Measurements from ENCODE around the gene UQCC3. TPM values are rescaled to one million over a fixed set of nuclear protein-coding genes. Genes with fewer than 3 reads are reported as not detected.
"Not testable (repeated sequence)": the region's sequence is repeated elsewhere in the genome, so short reads cannot be mapped to it uniquely, and the experiment has no call there.

Gene UQCC3
- total RNA-seq, 1 experiment from 2014 or later = 18.2 TPM

DNA sequence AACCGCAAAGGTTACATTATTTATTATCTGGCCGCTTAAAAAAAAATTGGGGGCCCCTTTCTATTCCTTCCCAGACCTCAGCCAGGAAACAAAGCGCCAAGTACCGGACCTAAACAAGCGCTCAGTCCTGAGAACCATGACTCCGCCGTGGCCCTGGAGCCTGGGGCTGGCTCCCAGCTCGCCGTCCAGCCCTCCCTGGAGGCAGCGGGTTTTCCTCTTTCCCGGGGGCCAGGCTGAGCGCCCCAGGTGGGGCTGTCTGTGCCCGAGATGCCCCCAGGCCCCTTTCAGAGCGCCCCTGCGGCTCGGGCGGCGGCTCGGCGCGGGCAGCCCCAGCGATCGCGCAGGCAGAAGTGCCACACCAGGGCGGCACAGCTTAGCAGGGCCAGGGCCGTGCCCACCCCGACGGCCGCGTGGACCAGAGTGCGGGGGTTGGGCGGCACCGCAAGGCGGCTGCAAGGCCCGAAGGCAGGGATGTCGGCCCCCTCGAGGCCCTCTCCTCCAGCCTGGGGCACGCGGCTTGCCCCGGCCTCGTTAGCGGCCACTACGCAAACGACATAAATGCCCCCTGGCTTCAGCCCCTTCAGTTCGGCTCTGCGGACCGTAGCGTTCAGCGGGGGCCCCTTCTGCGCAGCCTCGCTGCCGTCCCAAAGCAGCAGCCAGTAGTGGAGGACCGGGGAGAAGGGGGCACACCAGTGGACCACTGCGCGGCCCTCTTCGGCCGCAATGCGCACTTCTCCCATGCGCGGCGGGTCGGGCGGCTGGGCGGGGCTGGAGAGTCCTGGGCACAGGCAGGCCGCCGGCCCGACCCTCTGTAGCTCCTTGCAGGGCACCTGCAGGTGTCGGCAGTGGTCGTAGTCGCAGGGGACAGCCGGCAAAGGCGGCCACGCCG, 16.3 kb downstream of the UQCC3 start:
- no peak for DNase-seq (ENCODE audit: low read depth)
- in situ Hi-C loops (cut with HindIII; ENCODE audit: low pct_unique_long_range_greater_than_20kb, low sequenced_read_pairs) = no loop called here

DNA sequence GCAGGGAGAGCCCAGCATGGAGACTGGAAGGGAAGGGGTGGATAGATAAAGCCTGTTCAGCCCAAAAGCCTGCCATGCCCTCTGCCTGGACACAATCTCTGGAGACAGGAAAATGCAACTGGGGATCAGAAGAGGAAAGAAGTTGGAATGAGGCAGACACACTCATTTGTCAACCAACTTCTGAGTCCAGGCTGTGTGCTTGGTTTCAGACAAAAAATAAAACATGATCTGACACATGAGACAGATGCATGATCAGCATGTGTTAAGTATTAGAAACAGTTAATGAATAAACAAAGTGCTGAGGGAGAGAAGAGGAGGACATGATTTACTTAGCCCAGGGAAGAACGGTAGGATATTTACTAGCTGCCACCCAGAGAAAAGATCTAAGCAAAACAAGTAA, 17.0 kb downstream of the UQCC3 start:
- in situ Hi-C loops (cut with HindIII; ENCODE audit: low pct_unique_long_range_greater_than_20kb, low sequenced_read_pairs) = no loop called here
- DNase-seq (ENCODE audit: low read depth) = no peak

DNA sequence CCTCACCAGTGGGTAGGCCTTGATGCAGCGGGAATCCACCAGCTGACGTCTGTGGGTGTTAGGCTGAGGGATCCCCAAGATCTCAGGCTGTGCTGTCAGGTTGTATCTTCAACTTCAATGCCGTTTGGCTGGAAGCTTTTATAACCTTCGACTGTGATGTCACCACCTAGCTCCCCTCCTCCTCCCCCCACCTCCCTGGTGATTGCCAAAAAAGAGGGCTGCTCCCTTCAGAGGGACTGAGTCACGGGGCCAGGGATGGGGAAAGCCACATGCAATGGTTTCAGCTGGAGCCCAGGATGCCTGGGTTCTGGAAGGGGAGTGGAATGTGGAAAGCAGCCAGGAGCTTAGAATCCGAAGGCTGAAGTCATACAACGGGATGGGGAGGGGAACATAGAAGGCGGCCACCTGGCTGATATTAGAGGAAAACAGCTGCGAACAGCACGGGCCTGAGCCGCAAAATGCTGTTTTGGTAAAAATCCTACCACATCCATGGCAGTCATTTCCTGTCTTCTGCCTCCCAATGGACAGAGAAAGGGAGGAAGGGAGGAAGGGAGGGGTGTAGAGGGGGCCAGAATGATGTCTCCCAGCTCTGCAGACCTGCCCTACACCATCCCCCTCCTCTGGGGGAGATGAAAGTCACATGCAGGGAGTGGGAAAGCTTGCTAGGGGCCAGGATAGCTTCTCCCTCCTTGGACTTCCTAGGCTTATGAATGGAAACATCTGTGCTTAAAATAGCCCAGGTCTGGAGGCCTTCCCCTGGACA, 18.1 kb downstream of the UQCC3 start, which contains the start of gene LRRN4CL:
LRRN4CL (minus strand) TSS at position 110 of the 763 bp plus-strand sequence. CDS start 1,022 bp downstream, outside the sequence.
- DNase-seq (ENCODE audit: low read depth) = no peak
- in situ Hi-C loops (cut with HindIII; ENCODE audit: low pct_unique_long_range_greater_than_20kb, low sequenced_read_pairs) = no loop called here

DNA sequence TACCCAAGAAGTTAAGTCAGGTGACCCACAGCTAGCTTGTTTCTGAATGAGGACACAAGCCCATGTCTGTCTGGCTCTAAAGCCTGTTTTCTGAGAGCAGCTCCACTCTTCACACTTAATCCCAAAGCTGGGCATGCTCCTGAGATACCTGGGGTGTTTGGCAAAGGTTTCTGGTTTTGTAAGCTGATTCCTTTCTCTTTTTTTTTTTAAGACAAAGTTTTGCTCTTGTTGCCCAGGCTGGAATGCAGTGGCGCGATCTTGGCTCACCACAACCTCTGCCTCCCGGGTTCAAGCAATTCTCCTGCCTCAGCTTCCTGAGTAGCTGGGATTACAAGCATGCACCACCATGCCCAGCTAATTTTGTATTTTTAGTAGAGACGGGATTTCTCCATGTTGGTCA, 22.2 kb downstream of the UQCC3 start:
- in situ Hi-C loops (cut with HindIII; ENCODE audit: low pct_unique_long_range_greater_than_20kb, low sequenced_read_pairs) = not testable (repeated sequence)

DNA sequence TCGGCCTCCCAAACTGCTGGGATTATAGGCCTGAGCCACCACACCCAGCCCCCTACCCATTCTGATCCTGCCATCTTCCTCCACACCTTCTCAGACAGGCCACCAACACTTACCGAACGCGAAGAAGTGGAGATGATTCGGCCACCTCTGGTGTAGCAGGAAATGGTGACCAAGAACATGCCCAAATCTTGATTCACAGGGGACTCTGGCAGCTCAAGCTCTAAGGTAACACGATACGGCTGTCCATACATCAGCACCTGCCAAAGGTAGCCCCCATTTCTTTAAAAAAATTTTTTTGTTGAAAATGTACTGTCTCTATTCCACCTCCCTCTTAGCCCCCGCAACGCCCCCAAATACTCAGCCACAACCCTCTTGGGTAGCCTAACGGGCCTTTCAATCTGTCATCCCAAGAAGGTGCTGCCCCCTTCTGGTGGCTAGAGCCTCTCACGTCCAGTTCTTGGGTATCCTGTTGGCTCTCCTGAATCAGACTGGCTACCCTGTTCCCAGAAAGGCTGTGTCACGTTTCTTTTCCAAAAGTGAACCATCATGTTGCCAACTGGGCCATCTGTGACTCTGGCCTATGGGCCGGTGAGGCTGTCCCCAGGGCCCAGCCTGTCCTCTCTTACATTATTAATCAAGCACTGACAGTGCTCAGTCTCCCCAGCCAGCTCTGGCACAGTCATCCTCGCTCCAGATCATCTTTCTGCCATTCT, 23.1 kb downstream of the UQCC3 start:
- in situ Hi-C loops (cut with HindIII; ENCODE audit: low pct_unique_long_range_greater_than_20kb, low sequenced_read_pairs) = no loop called here
- no peak for DNase-seq (ENCODE audit: low read depth)

More for the DNA sequence above, 22.2 kb downstream of the UQCC3 start:
- not testable (repeated sequence) for DNase-seq (ENCODE audit: low read depth)

DNA sequence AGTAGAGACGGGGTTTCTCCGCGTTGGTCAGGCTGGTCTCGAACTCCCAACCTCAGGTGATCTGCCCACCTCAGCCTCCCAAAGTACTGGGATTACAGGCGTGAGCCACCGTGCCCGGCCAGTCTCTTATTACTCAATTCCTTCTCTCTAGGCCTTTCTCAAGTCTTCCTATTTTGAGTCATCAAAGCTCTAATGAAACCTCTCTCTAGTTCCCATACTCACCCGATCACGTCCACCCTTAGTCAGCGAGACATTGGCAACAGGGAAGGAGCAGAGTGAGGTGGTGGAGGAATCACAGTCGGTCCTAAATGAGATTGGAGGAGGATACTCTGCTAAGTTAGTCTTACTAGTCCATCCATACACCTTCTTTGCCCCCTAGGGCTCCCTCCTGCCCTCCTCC, 30.8 kb downstream of the UQCC3 start:
- no peak for DNase-seq (ENCODE audit: low read depth)
- in situ Hi-C loops (cut with HindIII; ENCODE audit: low pct_unique_long_range_greater_than_20kb, low sequenced_read_pairs) = no loop called here

DNA sequence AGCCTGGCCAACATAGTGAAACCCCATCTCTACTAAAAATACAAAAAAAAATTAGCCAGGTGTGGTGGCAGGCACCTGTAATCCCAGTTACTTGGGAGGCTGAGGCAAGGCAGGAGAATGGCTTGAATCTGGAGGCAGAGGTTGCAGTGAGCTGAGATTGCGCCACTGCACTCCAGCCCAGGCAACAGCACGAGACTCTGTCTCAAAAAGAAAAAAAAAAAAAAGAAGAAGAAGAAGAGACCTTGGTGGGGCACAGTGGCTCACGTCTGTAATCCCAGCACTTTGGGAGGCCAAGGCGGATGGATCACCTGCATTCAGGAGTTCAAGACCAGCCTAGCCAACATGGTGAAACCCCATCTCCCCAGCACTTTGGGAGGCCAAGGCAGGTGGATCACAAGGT, 32.4 kb downstream of the UQCC3 start:
- DNase-seq (ENCODE audit: low read depth); in situ Hi-C loops (cut with HindIII; ENCODE audit: low pct_unique_long_range_greater_than_20kb, low sequenced_read_pairs): not testable (repeated sequence)

DNA sequence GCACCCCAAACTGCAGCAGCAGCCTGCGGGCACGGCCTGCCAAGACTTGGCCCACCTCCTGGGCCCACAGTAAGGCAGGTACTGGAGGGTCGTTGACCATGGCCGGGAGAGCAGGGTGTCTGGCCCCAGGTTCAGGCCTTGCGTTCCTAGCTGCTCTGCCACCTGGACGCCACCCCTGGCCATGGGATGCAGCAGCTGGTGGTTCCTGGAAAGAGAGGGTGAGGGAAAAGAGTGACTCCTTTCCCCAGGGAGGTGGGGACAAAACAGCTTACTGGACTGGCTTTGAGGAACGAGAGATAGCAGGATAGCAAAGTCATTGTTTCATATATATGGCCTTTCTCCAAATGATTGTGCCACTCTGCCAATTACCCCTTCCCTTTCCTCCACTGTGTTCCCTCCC, 33.9 kb downstream of the UQCC3 start:
- no peak for DNase-seq (ENCODE audit: low read depth)

DNA sequence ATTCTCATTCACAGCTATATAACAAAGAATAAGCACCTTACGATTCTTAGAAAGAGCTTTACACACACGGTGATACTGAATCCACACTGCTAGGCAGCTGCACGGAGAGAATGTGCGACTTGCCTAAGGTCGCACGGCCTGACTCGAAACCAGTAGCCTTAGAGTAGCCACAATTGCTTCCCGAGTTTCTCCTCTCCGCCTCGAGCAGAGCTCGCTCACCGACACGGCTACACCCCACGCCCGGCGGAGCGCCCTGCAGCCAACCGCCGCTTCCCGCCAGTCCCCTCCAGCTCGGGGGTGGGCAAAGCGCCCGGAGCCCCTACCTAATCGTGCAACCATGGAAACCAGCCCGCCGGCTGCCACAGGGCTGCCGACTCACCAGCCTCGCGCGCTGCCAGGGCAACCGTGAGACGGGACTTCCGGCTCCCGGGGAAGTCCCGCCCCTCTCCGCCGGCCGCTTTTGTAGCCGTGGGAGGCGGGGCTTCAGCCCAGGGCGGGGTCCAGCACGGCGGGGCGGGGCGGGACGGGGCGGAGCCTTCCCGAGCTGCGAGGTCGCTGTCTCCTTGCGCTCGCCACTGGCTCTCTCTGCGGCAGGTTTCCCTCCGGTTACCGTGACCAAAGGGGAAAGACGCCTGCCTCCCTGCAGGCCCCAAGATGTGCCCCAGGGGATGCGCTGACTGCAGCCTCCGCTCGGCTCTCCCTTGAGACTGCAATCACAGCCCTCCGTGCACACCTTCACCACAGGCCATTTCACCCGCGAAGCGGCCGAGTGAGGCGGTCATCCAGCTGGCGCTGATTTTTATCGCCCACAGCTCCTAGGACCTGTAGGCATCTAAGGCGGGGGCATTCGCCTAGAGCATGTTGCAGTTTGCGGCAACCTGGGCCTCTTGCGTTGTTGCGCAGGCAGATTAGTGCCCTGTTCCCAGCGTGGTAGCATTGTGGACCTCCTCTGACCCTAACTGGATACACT, 34.7 kb downstream of the UQCC3 start:
- in situ Hi-C loops (cut with HindIII; ENCODE audit: low pct_unique_long_range_greater_than_20kb, low sequenced_read_pairs) = no loop called here
- peak; percentile 88 for DNase-seq (ENCODE audit: low read depth)

More for the DNA sequence above, 33.9 kb downstream of the UQCC3 start:
- in situ Hi-C loops (cut with HindIII; ENCODE audit: low pct_unique_long_range_greater_than_20kb, low sequenced_read_pairs) = no loop called here

DNA sequence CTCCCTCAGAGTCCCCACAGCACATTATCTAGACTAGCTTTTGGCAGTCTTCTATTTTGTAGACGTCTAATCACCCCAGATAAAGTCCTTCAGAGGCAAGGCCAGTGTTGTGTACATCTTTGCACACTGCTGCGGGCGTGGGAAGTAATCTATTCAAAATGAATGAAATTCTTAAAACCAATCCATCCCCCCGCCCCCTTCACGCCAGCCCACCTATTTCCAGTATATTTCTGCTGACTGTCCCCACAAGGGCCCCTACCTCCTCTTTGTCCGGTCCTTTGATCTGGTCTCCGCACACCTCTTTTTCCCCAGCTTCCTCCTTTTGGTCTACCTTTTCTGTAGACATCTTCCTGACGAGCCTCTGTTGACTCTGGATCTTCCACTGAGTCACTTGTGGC, 35.4 kb downstream of the UQCC3 start:
- DNase-seq (ENCODE audit: low read depth) = no peak
- in situ Hi-C loops (cut with HindIII; ENCODE audit: low pct_unique_long_range_greater_than_20kb, low sequenced_read_pairs) = no loop called here

DNA sequence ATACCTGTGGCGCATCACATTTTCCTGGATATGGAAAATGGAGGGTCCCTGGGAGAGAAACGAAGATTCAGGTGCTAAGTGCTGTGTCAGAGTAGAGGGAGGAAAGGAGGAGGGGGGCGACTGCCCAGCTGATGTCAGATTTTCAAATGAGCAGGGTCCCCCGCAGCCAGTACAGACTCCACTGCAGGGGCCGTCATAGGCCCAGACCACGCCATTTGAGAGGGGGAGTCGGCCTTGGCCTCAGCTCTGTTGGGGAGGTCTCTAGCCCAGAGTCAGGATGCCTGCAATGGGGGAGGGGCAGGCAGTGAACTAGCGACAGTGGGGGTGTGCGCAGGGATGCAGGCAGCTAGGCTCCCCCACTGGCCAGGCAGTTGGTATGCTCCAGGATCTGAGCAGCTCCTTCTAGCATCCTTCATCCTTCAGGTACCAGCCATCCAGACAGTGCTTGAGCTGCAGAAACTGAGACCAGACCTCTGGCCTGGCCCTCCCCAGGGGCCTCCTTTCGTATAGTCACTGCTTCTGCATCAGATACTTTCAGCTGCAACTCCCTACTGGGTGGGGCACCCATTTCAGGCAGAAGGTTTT, 35.9 kb downstream of the UQCC3 start, which contains the start of the genes BSCL2 and GNG3:
BSCL2 (minus strand) TSS at position 148 of the 585 bp plus-strand sequence. CDS start 229 bp downstream, outside the sequence.
GNG3 (plus strand) TSS at position 400 of the 585 bp plus-strand sequence. CDS start 620 bp downstream, outside the sequence.
- no peak for DNase-seq (ENCODE audit: low read depth)
- in situ Hi-C loops (cut with HindIII; ENCODE audit: low pct_unique_long_range_greater_than_20kb, low sequenced_read_pairs) = no loop called here

DNA sequence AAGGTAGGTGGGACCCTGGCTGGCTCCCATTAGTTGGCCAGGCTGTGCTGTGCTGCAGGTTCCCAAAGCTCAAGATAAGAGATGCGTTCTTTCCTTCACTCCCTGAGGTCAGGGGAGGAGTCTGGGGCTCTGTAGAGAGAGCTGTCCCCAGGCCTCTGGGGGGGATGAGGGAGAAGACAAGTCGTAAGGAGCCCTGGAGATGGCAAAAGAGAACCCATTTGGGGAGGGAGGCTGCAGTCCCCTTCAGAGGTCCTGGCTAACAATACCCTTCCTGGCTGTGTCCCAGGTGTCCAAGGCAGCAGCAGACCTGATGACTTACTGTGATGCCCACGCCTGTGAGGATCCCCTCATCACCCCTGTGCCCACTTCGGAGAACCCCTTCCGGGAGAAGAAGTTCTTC, 36.9 kb downstream of the UQCC3 start:
- DNase-seq (ENCODE audit: low read depth) = no peak
- in situ Hi-C loops (cut with HindIII; ENCODE audit: low pct_unique_long_range_greater_than_20kb, low sequenced_read_pairs) = no loop called here

DNA sequence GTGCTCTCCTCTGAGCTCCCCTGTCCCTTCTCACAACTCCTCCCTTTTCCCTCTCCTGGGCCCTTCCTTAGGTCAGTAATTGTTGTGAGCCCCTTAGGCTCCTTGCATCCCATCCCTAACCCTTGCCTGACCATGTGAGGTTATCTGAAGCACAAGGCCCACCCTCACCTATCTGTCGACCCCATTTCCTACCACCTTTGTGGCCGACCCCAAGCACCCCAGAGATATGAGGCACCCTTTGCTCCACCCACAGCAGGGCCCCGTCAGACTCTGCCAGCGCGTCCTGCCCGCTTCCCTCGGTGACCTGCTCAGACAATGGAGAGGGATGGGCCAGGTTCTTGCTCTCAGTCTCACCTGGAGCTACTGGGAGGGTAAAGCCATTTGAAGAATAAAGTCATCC, 37.3 kb downstream of the UQCC3 start:
- in situ Hi-C loops (cut with HindIII; ENCODE audit: low pct_unique_long_range_greater_than_20kb, low sequenced_read_pairs) = no loop called here
- DNase-seq (ENCODE audit: low read depth) = no peak

DNA sequence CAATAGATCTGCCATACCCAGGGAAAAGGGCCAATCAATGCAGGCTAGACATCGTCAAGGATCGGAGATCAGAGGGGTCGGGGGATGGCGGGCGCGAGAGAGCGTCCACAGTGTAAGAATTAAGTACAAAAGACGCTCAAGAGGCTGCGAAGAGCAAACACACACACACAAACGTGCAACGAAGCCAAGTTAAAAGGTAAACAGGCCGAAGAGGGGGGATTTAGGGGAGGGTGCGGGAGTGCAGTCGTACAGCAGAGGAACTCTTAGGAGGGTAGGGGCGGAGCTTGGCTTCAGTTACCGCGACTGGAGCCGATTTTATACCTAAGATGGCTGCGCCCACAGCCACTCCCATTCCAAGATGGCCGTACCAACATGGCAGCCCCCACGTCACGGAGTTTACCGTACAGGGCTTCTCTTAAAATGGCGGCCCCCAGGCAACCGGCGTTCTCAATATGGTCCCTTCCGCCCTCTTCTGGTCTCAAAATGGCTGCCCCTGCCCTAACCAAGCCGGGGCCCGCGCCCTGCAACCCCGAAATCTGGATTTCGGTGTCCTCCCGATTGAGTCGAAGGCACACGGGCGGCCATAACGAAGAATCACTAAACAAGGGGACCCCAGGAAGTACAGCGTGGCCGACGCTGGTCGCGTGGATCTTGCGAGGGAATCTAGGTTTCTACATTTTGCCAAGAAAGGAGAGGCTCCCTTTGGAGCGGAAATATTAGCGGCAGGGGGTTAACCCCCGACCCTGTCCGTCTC, 38.0 kb downstream of the UQCC3 start:
- DNase-seq (ENCODE audit: low read depth) = peak; percentile 78
- in situ Hi-C loops (cut with HindIII; ENCODE audit: low pct_unique_long_range_greater_than_20kb, low sequenced_read_pairs) = no loop called here

DNA sequence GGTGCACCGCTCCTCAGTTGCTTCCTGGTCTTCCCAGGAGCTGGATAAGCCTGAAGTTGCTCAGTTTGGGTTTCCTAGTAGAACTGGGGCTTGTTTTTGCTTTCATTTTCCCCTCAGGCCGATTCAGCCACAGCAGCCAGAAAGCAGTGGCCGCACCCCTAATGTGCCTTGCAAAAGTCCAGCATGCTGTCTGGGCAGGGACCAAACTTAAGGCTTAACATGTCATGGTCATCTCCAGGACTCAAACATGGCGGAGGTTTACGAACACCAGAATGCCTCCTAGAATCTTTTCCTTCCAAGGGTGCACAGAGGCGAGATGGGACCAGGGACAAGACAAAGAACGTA, 38.5 kb downstream of the UQCC3 start:
- DNase-seq (ENCODE audit: low read depth) = no peak
- in situ Hi-C loops (cut with HindIII; ENCODE audit: low pct_unique_long_range_greater_than_20kb, low sequenced_read_pairs) = no loop called here

DNA sequence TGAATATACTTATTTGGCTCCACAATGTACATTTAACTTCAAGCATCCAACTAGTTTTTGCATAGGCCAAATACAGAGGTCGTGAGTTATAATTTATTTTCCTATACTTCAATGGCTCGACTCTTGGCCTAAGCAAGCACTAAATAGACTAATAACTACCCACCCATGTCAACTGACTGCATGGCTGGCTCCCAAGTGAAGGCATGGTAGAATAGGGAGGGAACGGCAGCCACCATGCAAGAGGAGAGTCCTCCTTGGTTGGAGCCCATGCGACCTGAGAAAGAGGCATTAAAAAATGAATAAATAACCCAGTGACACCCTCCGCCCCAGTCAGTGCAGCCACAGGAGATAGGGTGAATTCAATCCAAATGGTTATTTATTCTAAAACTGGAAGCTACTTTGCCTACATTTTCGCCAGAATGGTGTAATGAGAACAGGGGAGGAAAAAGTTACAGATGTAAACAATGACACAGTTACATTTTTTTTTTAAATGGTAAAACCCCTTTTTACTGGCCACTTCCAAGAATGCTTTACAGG, 40.9 kb downstream of the UQCC3 start:
- DNase-seq (ENCODE audit: low read depth) = peak; percentile 72
- in situ Hi-C loops (cut with HindIII; ENCODE audit: low pct_unique_long_range_greater_than_20kb, low sequenced_read_pairs) = no loop called here

Data from Caki2 (cell line).